Body of pancreas (tissue), 4 donors: ENCODE measurements around the gene LIMS1.

Experiments
- POLR2A ChIP-seq, 3 donors: fragments of 450-650 bp; IDR thresholded peaks; one replicate each; pipeline ENCODE4 v1.6.1; 2016; ENCODE audit warnings: antibody characterized with exemption in 3 of 3, mild to moderate bottlenecking in 2 of 3
- TF ChIP-seq, protein P1 (sequence below), 7 experiments: fragments of 450-650 bp in 4 of 7; fragments of 200-600 bp in 3 of 7; sonication (generic) in 3 of 7; IDR thresholded peaks; one replicate each; pipeline ENCODE4 v1.5.1; 2016 to 2019; ENCODE audit warnings: antibody characterized with exemption in 7 of 7

DNA sequence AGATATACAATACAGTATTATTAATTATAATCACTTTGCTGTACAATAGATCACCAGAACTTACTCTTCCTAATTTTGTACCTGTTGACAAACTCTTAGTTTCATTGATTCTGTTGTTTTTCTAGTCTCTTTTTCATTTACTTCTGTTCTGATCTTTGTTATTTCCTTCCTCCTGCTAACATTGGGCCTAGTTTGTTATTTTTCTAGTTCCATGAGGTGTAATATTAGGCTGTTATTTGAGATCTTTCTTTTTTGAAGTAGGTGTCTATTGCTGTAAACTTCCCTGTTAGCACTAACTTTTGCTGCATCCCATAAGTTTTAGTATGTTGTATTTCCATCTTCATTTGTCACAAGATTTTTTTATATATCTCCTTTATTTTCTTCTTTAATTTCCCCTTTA, 55.1 kb downstream of the LIMS1 start:
- TF ChIP-seq, protein P1, sequence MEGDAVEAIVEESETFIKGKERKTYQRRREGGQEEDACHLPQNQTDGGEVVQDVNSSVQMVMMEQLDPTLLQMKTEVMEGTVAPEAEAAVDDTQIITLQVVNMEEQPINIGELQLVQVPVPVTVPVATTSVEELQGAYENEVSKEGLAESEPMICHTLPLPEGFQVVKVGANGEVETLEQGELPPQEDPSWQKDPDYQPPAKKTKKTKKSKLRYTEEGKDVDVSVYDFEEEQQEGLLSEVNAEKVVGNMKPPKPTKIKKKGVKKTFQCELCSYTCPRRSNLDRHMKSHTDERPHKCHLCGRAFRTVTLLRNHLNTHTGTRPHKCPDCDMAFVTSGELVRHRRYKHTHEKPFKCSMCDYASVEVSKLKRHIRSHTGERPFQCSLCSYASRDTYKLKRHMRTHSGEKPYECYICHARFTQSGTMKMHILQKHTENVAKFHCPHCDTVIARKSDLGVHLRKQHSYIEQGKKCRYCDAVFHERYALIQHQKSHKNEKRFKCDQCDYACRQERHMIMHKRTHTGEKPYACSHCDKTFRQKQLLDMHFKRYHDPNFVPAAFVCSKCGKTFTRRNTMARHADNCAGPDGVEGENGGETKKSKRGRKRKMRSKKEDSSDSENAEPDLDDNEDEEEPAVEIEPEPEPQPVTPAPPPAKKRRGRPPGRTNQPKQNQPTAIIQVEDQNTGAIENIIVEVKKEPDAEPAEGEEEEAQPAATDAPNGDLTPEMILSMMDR (IDR thresholded peaks at IDR 0.05): no peak
- TF ChIP-seq POLR2A (IDR thresholded peaks at IDR 0.05): no peak
